Smooth muscle cell (in vitro differentiated cells): Measurements from ENCODE around the gene FRYL. TPM values are rescaled to one million over a fixed set of nuclear protein-coding genes. Genes with fewer than 3 reads are reported as not detected.

Experiments used
- DNase-seq: peaks from one replicate; lab custom pipeline; 2025; ENCODE audit not compliant: unreplicated experiment; lab: John Stamatoyannopoulos, UW
- H2AFZ ChIP-seq: fragments of 200-600 bp; sonication (generic); 2 replicates; pipeline ENCODE4 v1.6.0; 2016; ENCODE audit warnings: antibody characterized with exemption, low read depth, mild to moderate bottlenecking
- H3F3A ChIP-seq: fragments of 200-600 bp; sonication (generic); 2 replicates; pipeline ENCODE4 v1.6.0; 2017; ENCODE audit warnings: antibody characterized with exemption, low read depth
- H3K27ac ChIP-seq: fragments of 200-600 bp; sonication (generic); 2 replicates; pipeline ENCODE4 v1.5.1; 2016; ENCODE audit warnings: low read depth, mild to moderate bottlenecking
- H3K27me3 ChIP-seq: fragments of 200-600 bp; sonication (generic); 2 replicates; pipeline ENCODE4 v1.6.1; 2016; ENCODE audit warnings: low read depth, mild to moderate bottlenecking
- H3K36me3 ChIP-seq: fragments of 200-600 bp; sonication (generic); 2 replicates; pipeline ENCODE4 v1.5.1; 2016; ENCODE audit warnings: low read depth
- H3K4me1 ChIP-seq: fragments of 200-600 bp; sonication (generic); 2 replicates; pipeline ENCODE4 v1.5.1; 2016; ENCODE audit warnings: low read depth
- H3K4me2 ChIP-seq: fragments of 200-600 bp; sonication (generic); 2 replicates; pipeline ENCODE4 v1.6.0; 2016; ENCODE audit warnings: mild to moderate bottlenecking
- H3K4me3 ChIP-seq: fragments of 200-600 bp; sonication (generic); 2 replicates; pipeline ENCODE4 v1.5.1; 2016; ENCODE audit warnings: mild to moderate bottlenecking
- H3K79me2 ChIP-seq: fragments of 200-600 bp; sonication (generic); 2 replicates; pipeline ENCODE4 v1.6.0; 2016; ENCODE audit warnings: low read depth, mild to moderate bottlenecking
- H3K9ac ChIP-seq: fragments of 200-600 bp; sonication (generic); 2 replicates; pipeline ENCODE4 v1.6.0; 2016; ENCODE audit warnings: low read depth
- H3K9me3 ChIP-seq: fragments of 200-600 bp; sonication (generic); replicated peaks from 2 replicates; pipeline ENCODE4 v1.5.1; 2016; ENCODE audit warnings: low read depth
- H4K20me1 ChIP-seq: fragments of 200-600 bp; sonication (generic); 2 replicates; pipeline ENCODE4 v1.6.0; 2016; ENCODE audit warnings: low read depth
- WGBS: methylation state at CpG from one replicate; pipeline ENCODE4 v1.1.7; 2016; ENCODE audit warnings: low lambda C conversion rate; 5-methylcytosine and 5-hydroxymethylcytosine counted together
- polyA plus RNA-seq: library from polyadenylated mRNA; unstranded; fragments of >200 nt; fragmentation: Nextera tagmentation; extraction: Ambion mirVana; gene quantifications from 2 replicates; pipeline ENCODE4 v1.2.1, GENCODE V29; 2016
- total RNA-seq: library from RNA; depleted of rRNA; stranded (reverse); fragments of >200 nt; gene quantifications from 2 replicates; pipeline ENCODE4 v1.2.3, GENCODE V29; 2014
- TF ChIP-seq, protein P1 (sequence below): fragments of 200-600 bp; sonication (generic); IDR thresholded peaks from 2 replicates; pipeline ENCODE4 v1.5.1; 2017; ENCODE audit warnings: borderline replicate concordance, mild to moderate bottlenecking, antibody characterized with exemption; ENCODE audit not compliant: insufficient read depth, poor library complexity, severe bottlenecking

FRYL gene
- total and polyA plus RNA-seq, 2 experiments from 2014 or later, result 14.9 to 56.6 TPM

DNA sequence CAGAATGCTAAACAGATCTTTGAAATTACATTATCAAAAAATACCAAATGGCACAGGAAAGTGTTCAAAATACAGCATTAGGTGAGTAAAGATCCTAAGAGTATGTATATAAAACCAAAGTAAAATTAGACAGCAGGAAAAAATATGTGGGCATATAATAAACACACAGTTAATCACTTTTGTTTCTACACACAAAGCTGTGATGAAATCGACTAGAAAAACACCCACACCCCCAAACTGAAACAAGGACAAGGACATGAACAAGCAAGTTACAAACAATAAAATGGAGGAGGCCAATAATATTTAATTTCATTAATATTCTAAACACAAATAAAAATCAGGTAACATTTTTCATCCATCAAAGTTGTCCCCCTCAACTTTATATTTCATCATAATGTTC lies 143.2 kb downstream of the FRYL start:
- Histone ChIP-seq H3K27me3 (no peaks in the 10 kb centered on the region), H3K4me1 (peaks cover 3% of the 10 kb centered on the region), H3K36me3 (no peaks in the 10 kb centered on the region), H3K79me2 (peaks cover 39% of the 10 kb centered on the region), H2AFZ (no peak overlapping the region), H3K9me3 (no peaks in the 10 kb centered on the region), H4K20me1 (peaks cover 43% of the 10 kb centered on the region), H3K4me2 (no peak overlapping the region), H3K9ac (no peak overlapping the region), H3F3A (no peaks in the 10 kb centered on the region), H3K27ac (no peak overlapping the region), H3K4me3 (no peak overlapping the region)
- DNase-seq, result no peak
- TF ChIP-seq, protein P1, sequence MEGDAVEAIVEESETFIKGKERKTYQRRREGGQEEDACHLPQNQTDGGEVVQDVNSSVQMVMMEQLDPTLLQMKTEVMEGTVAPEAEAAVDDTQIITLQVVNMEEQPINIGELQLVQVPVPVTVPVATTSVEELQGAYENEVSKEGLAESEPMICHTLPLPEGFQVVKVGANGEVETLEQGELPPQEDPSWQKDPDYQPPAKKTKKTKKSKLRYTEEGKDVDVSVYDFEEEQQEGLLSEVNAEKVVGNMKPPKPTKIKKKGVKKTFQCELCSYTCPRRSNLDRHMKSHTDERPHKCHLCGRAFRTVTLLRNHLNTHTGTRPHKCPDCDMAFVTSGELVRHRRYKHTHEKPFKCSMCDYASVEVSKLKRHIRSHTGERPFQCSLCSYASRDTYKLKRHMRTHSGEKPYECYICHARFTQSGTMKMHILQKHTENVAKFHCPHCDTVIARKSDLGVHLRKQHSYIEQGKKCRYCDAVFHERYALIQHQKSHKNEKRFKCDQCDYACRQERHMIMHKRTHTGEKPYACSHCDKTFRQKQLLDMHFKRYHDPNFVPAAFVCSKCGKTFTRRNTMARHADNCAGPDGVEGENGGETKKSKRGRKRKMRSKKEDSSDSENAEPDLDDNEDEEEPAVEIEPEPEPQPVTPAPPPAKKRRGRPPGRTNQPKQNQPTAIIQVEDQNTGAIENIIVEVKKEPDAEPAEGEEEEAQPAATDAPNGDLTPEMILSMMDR, result no peak
- WGBS, result 94% methylated on average over 1 of the region's 1 CpG

DNA sequence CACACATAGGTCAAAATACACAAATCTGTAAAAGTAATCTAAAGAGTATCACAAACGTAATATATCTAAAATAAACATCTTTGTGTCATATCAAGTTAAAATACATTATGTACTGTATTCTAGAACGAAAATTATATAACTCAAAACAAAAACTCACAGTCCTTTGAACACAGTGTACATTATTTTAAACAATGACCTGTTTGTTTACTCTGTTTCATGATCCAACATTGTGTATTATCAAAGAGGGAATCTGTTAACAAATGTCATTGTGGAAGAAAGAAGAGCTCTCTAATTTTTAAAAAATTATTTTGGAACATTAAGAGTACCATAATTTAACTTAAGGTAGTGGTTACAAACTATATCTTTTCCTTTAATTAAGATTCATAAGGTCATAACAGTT lies 144.1 kb downstream of the FRYL start:
- peaks cover 3% of the 10 kb centered on the region for H3K4me1 ChIP-seq
- no peak overlapping the region for H3K4me3 ChIP-seq
- DNase-seq, result no peak
- WGBS, result 49% methylated on average over 2 of the region's 2 CpGs
- no peak overlapping the region for H2AFZ ChIP-seq
- peak overlapping the region; percentile 32 for H3K27ac ChIP-seq
- no peaks in the 10 kb centered on the region for H3K27me3 ChIP-seq
- no peak overlapping the region for H3K4me2 ChIP-seq
- H3F3A ChIP-seq, result no peaks in the 10 kb centered on the region
- TF ChIP-seq, protein P1, result no peak
- H3K79me2 ChIP-seq, result peaks cover 39% of the 10 kb centered on the region
- peaks cover 41% of the 10 kb centered on the region for H4K20me1 ChIP-seq
- H3K9ac ChIP-seq, result no peak overlapping the region
- no peaks in the 10 kb centered on the region for H3K36me3 ChIP-seq
- H3K9me3 ChIP-seq, result no peaks in the 10 kb centered on the region

DNA sequence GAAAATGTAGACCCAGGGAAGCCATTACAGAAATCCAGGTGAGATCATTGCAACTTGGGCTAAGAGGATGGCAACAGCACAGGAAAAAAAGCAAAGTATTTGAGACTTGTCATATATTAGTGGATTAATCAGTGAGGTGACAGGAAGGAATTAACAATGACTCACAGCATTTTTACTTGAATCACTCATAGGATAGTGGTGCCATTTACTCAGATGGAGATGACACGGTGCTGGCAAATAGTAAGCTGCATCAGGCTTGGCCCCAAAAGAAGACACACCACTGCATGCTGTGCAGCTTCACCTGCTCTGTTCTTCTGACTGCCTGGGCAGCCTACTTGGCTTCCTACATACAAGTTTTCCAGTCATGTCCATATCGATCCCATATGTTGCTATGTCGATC lies 144.8 kb downstream of the FRYL start:
- Histone ChIP-seq H3F3A (no peaks in the 10 kb centered on the region), H3K4me1 (peaks cover 3% of the 10 kb centered on the region), H3K79me2 (peaks cover 34% of the 10 kb centered on the region), H3K4me3 (no peak overlapping the region), H3K27me3 (no peaks in the 10 kb centered on the region), H3K9ac (no peak overlapping the region), H2AFZ (no peak overlapping the region), H3K27ac (peak overlapping the region; percentile 45), H4K20me1 (peaks cover 35% of the 10 kb centered on the region), H3K36me3 (no peaks in the 10 kb centered on the region), H3K4me2 (no peak overlapping the region), H3K9me3 (no peaks in the 10 kb centered on the region)
- 81% methylated on average over 3 of the region's 3 CpGs for WGBS
- no peak for DNase-seq
- TF ChIP-seq, protein P1, result no peak

DNA sequence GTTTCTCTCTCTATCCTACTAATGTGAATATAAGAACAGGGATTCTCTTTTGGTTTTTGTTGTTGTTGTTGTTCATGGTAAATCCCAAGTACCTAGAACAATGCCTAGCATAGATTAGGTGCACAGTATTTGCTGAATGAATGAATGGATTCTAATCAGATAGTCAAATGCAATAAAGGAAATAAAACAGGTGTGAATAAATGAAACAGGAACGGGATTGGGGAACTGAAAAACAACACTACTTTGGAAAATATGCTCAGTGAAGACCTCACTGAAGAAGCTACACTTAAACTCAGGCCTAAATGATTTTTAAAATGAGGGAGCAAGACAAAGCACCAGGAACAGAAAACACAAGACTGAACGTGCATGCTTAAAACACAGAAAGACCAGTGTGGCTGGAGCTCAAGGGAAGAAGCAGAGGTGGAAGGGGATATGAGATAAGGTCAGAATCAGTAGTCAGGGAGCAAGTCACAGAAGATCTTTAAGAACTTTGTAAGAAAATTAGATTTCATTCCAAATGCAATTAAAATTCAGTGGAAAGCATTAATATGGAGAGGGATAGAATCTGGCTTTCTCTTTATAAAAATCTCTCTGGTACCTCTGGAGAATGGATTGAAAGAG lies 145.3 kb downstream of the FRYL start:
- Histone ChIP-seq H3K4me2 (no peak overlapping the region), H3K4me1 (peaks cover 3% of the 10 kb centered on the region), H3K4me3 (no peak overlapping the region), H3K9ac (no peak overlapping the region), H2AFZ (no peak overlapping the region), H4K20me1 (peaks cover 30% of the 10 kb centered on the region), H3F3A (no peaks in the 10 kb centered on the region), H3K36me3 (no peaks in the 10 kb centered on the region), H3K79me2 (peaks cover 28% of the 10 kb centered on the region), H3K27ac (peak overlapping the region; percentile 45), H3K27me3 (no peaks in the 10 kb centered on the region), H3K9me3 (no peaks in the 10 kb centered on the region)
- DNase-seq, result no peak
- TF ChIP-seq, protein P1, result no peak
- 94% methylated on average over 2 of the region's 2 CpGs for WGBS
